HepG2 (cell line): Measurements from ENCODE around the gene BMAL1.

ENCODE experiments used
- EP300 ChIP-seq, 3 experiments: sonication (generic) in 1 of 3; formaldehyde crosslinking in 1 of 3; IDR thresholded peaks; 2 replicates each; pipeline versions ENCODE4 v1.5.1 to v1.6.1; 2011 to 2020; ENCODE audit warnings: low read depth in 2 of 3, low read length in 2 of 3, borderline replicate concordance in 1 of 3, improper control_type of control experiment in 1 of 3, mild to moderate bottlenecking in 1 of 3, missing genetic modification reagents in 1 of 3, moderate library complexity in 1 of 3
- FOSL1 ChIP-seq: sonication (generic); formaldehyde crosslinking; IDR thresholded peaks from 2 replicates; pipeline ENCODE4 v1.9.0; 2021; ENCODE audit warnings: missing genetic modification reagents, borderline replicate concordance
- HNF1B ChIP-seq: sonication (generic); formaldehyde crosslinking; IDR thresholded peaks from 2 replicates; pipeline ENCODE4 v1.5.1; 2020; ENCODE audit warnings: mild to moderate bottlenecking, moderate library complexity, missing genetic modification reagents
- KAT8 ChIP-seq: IDR thresholded peaks from 2 replicates; pipeline ENCODE4 v1.6.1; 2016; ENCODE audit warnings: missing genetic modification reagents, missing compliant biosample characterization
- NKX3-1 ChIP-seq: sonication (generic); formaldehyde crosslinking; IDR thresholded peaks from 2 replicates; pipeline ENCODE4 v1.5.0; 2020; ENCODE audit warnings: missing genetic modification reagents
- RAD21 ChIP-seq: fragments of 450-650 bp; formaldehyde crosslinking; IDR thresholded peaks from 2 replicates; pipeline ENCODE4 v1.5.0; 2020; ENCODE audit warnings: mild to moderate bottlenecking
- RFX5 ChIP-seq: IDR thresholded peaks from 2 replicates; pipeline ENCODE4 v1.6.1; 2011; ENCODE audit warnings: low read depth, low read length, improper control_type of control experiment
- TCF12 ChIP-seq, 2 experiments: fragments of 450-650 bp in 1 of 2; sonication (generic) in 1 of 2; formaldehyde crosslinking in 1 of 2; IDR thresholded peaks; 2 replicates each; pipeline versions ENCODE4 v1.6.1 to v1.8.0; 2017 to 2022; ENCODE audit warnings: antibody characterized with exemption in 1 of 2, mild to moderate bottlenecking in 1 of 2, missing genetic modification reagents in 1 of 2, moderate library complexity in 1 of 2
- ZNF318 ChIP-seq: sonication (generic); formaldehyde crosslinking; IDR thresholded peaks from 2 replicates; pipeline ENCODE4 v1.4.0; 2020; ENCODE audit warnings: mild to moderate bottlenecking, missing genetic modification reagents

GRCh38 chr11:13339195-13340153 lies 61.9 kb downstream of the BMAL1 start:
- TF ChIP-seq HNF1B, result no peak
- TF ChIP-seq FOSL1 (CRISPR knock-in tag), result no peak
- TF ChIP-seq RFX5, result no peak
- no peak for TF ChIP-seq ZNF318 (CRISPR knock-in tag)
- no peak for TF ChIP-seq EP300 (IDR thresholded peaks at IDR 0.05; ENCODE audit: low read depth in 2 of 2, low read length in 2 of 2)
- TF ChIP-seq EP300 (CRISPR knock-in tag; IDR thresholded peaks at IDR 0.05; ENCODE audit: borderline replicate concordance), result no peak
- TF ChIP-seq NKX3-1 (CRISPR knock-in tag), result no peak
- TF ChIP-seq TCF12 (IDR thresholded peaks at IDR 0.05), result no peak
- TF ChIP-seq TCF12 (CRISPR knock-in tag; IDR thresholded peaks at IDR 0.05), result no peak
- no peak for TF ChIP-seq KAT8 (CRISPR knock-in tag)
- TF ChIP-seq RAD21 (CRISPR knock-in tag), result no peak
